GM19239 (cell line): ENCODE measurements around the gene SAMD14.

ENCODE experiments used
- DNase-seq: peaks from one replicate; pipeline ENCODE4 v3.0.0; 2011; ENCODE audit warnings: low spot score; ENCODE audit not compliant: insufficient read length
- FAIRE-seq: peaks from 2 replicates; lab custom pipeline; 2011; peaks lifted over from hg19 to GRCh38; lab: Jason Lieb, UNC

SAMD14 gene

GRCh38 chr17:50165867-50166517, 36.0 kb upstream of the SAMD14 start, which contains the start of gene SGCA:
TSS of gene SGCA (plus strand) at chr17:50166005. CDS start at chr17:50166041, 36 bp downstream.
- FAIRE-seq, result no peak

DNA sequence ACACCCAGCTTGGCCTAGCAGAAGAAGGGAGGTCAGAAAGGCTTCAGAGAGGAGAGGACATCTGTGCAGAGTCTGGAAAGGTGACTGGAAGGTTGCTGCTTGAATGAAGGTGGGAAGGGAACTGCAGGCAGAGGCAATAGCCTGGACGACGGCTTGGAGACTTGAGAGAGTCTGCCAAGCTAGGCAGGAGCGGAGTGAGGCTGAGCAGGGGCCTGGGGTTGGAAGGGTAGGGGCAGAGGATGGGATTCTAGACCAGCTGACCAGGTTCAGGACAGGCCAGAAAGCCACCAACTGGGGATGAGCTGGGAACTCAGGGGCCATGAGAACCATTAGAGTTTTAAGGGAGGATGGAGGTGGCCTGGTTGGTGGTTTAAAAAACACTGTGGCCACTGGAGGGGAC, 35.5 kb upstream of the SAMD14 start:
- FAIRE-seq (no peak), DNase-seq (no peak)

More at GRCh38 chr17:50165867-50166517, 36.0 kb upstream of the SAMD14 start, which contains the start of gene SGCA:
- no peak for DNase-seq

- FAIRE-seq, result no peak
Observed at GRCh38 chr17:50165066-50165465, 35.1 kb upstream of the SAMD14 start.

DNA sequence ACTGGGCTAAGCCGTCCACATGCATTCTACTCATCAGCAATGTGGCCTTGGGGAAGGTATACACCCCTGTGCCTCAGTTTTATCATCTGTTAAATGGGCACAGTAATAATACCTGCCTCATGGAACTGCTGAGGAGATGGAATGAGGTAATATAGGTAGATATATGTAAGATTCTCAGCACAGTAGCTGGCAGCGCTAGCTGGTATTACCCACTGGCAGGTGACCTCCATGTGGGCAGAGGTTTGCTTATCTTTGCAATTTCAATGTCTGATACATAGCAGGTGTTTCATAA, 34.7 kb upstream of the SAMD14 start:
- FAIRE-seq (no peak), DNase-seq (no peak)

More at GRCh38 chr17:50165066-50165465, 35.1 kb upstream of the SAMD14 start:
- no peak for DNase-seq

DNA sequence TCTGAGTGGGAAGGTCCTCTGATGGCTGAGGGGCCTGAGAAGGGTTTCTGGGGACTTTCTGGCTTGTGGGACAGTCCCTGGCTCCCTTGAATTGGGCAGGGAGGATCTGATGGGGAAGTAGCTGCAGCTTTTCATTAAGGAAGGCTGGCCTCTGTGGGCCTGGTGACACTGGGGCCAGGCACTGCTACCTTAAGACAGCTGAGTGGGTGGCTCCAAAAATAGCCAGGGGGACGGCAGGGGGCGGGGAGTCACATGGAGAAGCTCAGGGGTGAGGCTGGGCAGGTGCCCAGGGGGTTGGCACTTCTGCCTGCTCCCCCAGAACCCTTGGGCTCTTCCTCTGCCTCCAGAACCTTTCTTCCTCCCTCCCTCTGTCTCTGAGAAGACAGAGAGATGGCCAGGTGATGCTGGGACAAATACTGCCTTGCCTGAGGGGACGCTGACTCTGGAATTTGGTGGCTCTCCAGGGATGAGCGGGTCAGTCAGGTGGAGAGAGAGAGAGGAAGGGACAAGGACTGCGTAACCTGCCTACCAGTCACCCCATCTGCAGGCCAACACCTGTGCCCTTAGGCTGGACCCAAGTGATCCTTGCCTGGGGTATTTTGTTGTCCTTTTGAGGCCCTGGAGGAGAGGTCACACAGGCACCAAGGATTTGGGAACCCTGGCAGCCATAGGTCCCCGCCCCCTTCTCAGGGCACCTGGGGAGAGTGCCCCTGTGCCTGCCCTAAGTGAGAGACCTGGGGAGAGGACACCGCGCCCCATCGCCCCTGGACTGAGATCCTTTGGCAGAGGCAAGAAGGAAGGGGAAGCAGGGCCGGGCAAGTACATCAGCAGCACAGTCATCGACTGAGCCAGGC, 34.1 kb upstream of the SAMD14 start:
- no peak for FAIRE-seq
- no peak for DNase-seq

- no peak for DNase-seq
- no peak for FAIRE-seq
Observed at GRCh38 chr17:50162466-50163254, 32.7 kb upstream of the SAMD14 start.

DNA sequence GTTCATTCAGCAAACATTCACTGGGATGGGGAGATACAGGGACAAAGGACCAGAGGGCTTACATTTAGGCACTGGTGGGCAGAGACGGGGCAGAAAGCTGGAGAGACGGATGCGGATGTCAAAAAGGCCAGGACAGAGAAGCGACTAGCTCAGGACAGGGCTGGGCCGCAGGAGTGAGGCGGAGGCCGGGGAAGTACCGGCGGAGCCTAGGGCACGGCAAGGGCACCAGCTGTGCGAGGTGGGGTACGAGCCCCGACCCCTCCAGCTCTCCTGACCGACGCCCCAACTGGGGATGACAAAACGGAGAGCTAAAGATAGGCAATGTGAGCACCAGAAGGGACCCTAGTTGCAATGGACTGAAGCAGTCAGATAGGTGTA, 31.9 kb upstream of the SAMD14 start:
- no peak for DNase-seq
- no peak for FAIRE-seq

- FAIRE-seq, result peak; percentile 94
- peak; percentile 98 for DNase-seq
Observed at GRCh38 chr17:50161023-50161910, 31.3 kb upstream of the SAMD14 start.

DNA sequence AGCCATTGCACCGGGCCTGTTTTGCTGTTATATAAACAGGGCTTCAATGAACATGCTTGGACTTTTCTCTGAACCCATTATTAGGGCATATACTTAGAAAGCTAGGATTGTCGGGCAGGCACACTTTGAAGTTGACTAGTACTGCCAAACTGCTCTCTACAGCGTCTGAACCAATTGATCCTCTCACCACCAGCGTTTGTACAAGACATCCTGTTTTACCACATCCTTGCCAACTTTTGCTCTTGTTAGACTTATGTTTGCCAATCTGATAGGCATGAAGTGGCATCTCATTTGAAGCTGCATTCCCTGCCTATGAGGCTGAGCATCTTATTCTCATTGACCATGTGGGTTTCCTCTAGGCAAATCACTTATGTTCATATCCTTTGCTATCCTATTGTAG, 27.9 kb upstream of the SAMD14 start:
- DNase-seq, result no peak
- no peak for FAIRE-seq

DNA sequence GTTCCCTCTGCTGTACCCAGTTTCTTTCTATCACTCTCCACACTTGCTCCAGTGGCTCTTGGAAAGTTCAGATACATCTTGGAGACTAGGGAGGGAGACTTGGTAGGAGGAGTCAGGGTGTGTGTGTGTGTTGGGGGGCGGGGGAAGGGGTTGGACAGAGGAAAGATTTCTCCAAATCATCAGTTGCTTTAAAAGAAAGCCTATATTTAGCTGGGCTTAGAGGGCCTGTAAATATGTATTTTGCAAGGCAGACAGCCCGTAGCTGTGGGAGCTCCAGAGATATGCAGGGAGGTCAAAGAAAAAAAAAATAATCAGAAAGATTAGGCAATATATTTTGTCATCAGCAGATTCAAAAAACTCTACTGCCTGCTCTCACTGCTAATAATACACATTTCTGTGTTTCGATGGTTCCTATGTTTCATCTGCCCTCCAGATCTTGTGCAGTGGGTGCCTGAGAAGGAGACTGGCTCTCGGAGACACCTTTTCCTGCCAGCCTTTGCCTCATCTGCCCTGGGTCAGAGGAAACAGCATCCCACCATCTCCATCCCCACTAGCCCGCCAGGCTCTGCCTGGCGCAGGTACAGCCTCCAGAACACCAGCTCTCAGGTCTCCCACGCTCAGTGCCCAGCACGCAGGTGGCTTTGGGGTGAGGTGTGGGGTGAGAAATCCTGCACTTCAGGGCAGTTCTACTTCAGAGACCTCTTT, 25.3 kb upstream of the SAMD14 start:
- DNase-seq (no peak), FAIRE-seq (no peak)

DNA sequence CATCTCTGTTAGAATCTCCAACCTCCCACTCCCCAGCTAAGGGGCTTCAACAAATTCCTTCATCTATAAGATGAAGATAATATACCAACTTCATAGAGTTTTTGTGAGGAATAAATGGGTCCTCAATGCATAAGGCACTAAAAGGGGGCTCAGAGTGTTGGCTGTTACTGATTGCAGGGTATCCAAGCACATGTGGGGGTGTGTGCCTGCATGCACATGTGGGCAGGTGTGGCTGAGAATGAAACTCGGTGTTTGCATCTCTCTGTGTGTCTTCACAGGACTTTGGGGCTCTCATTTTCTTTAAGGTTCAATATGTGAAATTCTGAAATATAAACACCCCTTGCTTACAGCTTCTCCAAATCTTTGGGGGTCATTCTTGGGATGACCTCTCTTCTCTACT, 24.6 kb upstream of the SAMD14 start:
- DNase-seq (no peak), FAIRE-seq (peak; percentile 95)

DNA sequence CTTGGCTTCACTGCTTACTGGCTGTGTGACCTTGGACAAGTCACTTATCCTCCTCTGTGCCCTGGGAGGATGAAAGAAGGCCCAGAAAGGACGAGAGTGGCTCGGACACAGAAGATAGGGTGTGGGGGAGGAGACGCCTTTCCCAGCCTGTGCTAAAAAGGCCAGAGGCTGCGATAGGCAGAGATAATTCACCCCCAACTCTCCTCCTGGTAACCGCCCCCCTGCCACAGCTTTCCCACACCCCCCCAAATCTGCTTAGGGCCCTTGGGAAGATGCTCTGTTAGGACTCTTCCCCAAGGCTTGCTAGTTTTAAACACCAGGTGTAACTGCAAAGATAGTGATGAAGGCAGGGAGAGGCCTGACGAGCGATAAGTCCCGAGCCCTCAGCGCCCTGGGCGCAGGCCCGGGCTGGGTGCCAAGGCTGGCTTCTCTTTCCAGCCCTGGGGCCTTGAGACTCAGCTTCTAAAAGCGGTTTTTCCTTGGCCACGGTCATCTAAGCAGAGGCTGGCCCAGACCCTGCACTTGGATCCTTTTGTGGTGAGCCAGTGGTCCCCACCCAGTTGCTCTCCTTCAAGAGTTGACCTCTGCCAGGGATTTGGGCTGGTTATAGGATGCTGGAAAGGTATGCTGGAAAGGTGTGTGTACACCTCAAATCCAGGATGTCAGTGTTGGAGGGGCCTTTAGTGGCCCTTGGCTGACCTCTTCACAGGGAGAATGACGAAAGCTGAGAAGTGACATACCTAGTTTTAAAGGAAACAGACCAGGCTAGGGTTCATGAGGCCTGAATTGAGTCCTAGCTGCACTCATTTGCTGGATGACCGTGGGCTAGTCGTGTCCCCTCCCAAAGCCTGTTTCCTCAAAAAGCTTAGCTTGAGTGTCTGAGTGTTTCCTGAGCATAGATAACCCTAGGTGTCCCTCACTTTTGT, 24.0 kb upstream of the SAMD14 start:
- no peak for DNase-seq
- peak; percentile 58 for FAIRE-seq

DNA sequence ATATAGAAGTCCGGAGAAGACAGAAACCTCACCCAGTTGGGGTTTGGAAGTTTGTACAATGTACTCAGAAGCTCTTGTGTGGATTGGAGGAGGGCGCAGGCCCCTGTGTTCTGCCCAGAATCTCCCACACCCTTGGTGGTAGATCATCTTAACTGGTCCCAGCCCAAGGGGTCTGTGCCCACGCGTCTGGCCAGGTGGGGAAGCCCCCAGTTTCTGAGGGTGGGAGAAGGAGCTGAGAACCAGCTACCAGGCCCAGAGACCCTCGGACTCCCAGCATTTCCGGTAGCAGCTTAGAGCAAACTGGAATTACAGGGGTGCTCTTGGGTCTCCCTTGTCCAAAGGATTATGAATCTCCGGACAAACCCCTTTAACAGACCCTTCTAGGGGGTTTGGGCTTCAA, 22.8 kb upstream of the SAMD14 start:
- no peak for FAIRE-seq

GRCh38 chr17:50151937-50152547, 22.1 kb upstream of the SAMD14 start:
- FAIRE-seq (peak; percentile 79), DNase-seq (no peak)

More for the DNA sequence above, 22.8 kb upstream of the SAMD14 start:
- no peak for DNase-seq

- no peak for FAIRE-seq
Observed at GRCh38 chr17:50151041-50151936, 21.3 kb upstream of the SAMD14 start.

DNA sequence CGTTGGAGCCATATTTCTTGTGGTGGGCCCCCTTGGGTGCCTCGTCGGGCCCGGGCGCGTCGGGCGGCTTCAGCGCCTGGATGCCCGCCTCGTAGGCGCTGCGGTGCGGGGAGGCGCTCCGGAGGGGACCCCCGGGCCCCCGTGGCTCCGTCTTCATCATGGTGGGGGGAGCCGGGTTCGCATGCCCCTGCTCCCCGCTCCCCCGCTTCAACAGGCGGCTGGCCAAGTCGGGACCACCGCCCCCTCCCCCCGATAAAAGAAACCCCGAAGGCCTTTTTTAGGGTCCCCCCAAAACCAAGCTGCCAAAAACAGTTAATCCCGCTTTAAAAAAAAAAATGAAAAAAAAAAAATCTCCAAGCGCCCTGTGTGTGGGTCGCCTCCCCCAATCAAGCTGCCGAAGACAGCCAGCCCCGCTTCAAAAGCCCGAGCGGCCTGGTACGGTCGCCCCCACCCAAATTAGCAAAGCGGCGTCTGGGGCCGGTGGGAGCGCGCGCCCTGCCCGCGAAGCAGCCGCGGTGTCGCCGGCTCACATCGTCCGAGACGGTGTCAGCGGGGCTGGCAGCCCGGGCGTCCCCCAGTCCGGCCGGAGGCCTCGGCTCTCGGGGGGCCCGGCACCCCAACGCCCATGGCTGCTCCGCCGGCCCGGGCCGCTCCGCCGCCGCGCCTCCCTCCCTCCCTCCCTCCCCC, 20.5 kb upstream of the SAMD14 start, which contains the start of gene PPP1R9B:
Gene PPP1R9B, minus strand, starts transcription at position 324 of the 687 bp plus-strand sequence. Its CDS starts 164 bp downstream, at position 160.
- no peak for DNase-seq
- FAIRE-seq, result no peak

More at GRCh38 chr17:50151041-50151936, 21.3 kb upstream of the SAMD14 start:
- DNase-seq, result peak; percentile 96
